Measurements from ENCODE around the gene MARF1. TPM values are rescaled to one million over a fixed set of nuclear protein-coding genes. Genes with fewer than 3 reads are reported as not detected.

Gene MARF1
- total and polyA plus RNA-seq, 2 of the 8 experiments (the other 6 are each of a cell fraction or from before 2014, with no cell fraction given), result 5.6 to 31.4 TPM

- H2BK15ac ChIP-seq (ENCODE audit: low read length), result no peak overlapping the region
- no peak overlapping the region for H2AFZ ChIP-seq (ENCODE audit: low read length)
- no peaks in the 10 kb centered on the region for H3K27me3 ChIP-seq (replicated peaks in 1 of 4; ENCODE audit: control insufficient read depth in 3 of 4, extremely low read depth in 1 of 4, insufficient read depth in 3 of 4, low read length in 3 of 4)
- H2BK5ac ChIP-seq (ENCODE audit: low read depth, low read length), result no peak overlapping the region
- no peak for FAIRE-seq
- H3K56ac ChIP-seq (replicated peaks; ENCODE audit: insufficient read length, low read depth, low read length), result no peak overlapping the region
- no peak overlapping the region for H2BK12ac ChIP-seq (ENCODE audit: low read depth, low read length)
- no peak overlapping the region for H4K91ac ChIP-seq (replicated peaks; ENCODE audit: insufficient read length, low read length)
- H3K23me2 ChIP-seq (ENCODE audit: low read depth, low read length), result no peaks in the 10 kb centered on the region
- peaks cover 0 to 4% of the 10 kb centered on the region in 2 experiments for H4K20me1 ChIP-seq (replicated peaks in 1 of 2; ENCODE audit: control insufficient read depth in 1 of 2, insufficient read depth in 2 of 2, low read length in 2 of 2)
- no peak overlapping the region for H3K4me3 ChIP-seq (ENCODE audit: extremely low read depth in 1 of 4, insufficient read depth in 2 of 4, low read depth in 3 of 4, low read length in 4 of 4)
- H3K4me1 ChIP-seq (replicated peaks in 1 of 4; ENCODE audit: control insufficient read depth in 3 of 4, insufficient read depth in 4 of 4, low read length in 3 of 4), result no peaks in the 10 kb centered on the region
- H3K9me3 ChIP-seq (ENCODE audit: insufficient read depth in 2 of 2, low read depth in 1 of 2, low read length in 1 of 2), result no peaks in the 10 kb centered on the region
- no peak overlapping the region for H3K14ac ChIP-seq (ENCODE audit: insufficient read length)
- POLR2A ChIA-PET (ENCODE audit: partially characterized antibody), result no interaction called here
- H4K5ac ChIP-seq (ENCODE audit: insufficient read length, low read depth, low read length), result no peak overlapping the region
- no peak overlapping the region for H3K18ac ChIP-seq (ENCODE audit: extremely low read depth, low read length)
- H2AK5ac ChIP-seq (ENCODE audit: low read depth, low read length), result no peak overlapping the region
- H3K23ac ChIP-seq (ENCODE audit: insufficient read length), result no peak overlapping the region
- peaks cover 0 to 18% of the 10 kb centered on the region in 2 experiments; a peak in 3 of 4 replicates for H3K79me2 ChIP-seq (ENCODE audit: control insufficient read depth in 1 of 2, insufficient read depth in 2 of 2, low read length in 2 of 2)
- no peak overlapping the region for H2BK20ac ChIP-seq (ENCODE audit: low read length)
- no peaks in the 10 kb centered on the region for H3K79me1 ChIP-seq (ENCODE audit: low read depth, low read length)
- no peak overlapping the region for H4K8ac ChIP-seq (ENCODE audit: extremely low read depth, insufficient read depth, low read length)
- no peak overlapping the region for H2BK120ac ChIP-seq (replicated peaks; ENCODE audit: low read depth, low read length)
- H3K4ac ChIP-seq (replicated peaks; ENCODE audit: insufficient read length, low read depth, low read length), result no peak overlapping the region
- DNase-seq (ENCODE audit: low read depth in 1 of 2, low spot score in 2 of 2), result no peak
- no peak overlapping the region for H3K27ac ChIP-seq (ENCODE audit: low read depth, low read length)
- H3K36me3 ChIP-seq (ENCODE audit: control insufficient read depth in 2 of 4, insufficient read depth in 4 of 4, low read length in 3 of 4), result peaks cover 2 to 55% (median 38%) of the 10 kb centered on the region in 4 experiments
- CTCF ChIA-PET (ENCODE audit: partially characterized antibody), result interaction anchor here (0.9 kb wide), 1 partner anchor 68 kb away, joined by 3 read pairs; no protein-coding TSS in a partner anchor
- H3K9ac ChIP-seq (replicated peaks in 1 of 4; ENCODE audit: extremely low read depth in 1 of 4, low read depth in 3 of 4, low read length in 3 of 4), result no peak overlapping the region; a peak in 1 of 7 replicates
- H3K4me2 ChIP-seq (ENCODE audit: insufficient read depth in 1 of 2, low read depth in 2 of 2, low read length in 2 of 2), result no peak overlapping the region
- no peak for TF ChIP-seq ZNF274 (IDR thresholded peaks at IDR 0.05; ENCODE audit: borderline replicate concordance, extremely low read depth, low read length)
- TF ChIP-seq KDM1A (IDR thresholded peaks at IDR 0.05; ENCODE audit: borderline replicate concordance, low read length), result no peak
- no peak for TF ChIP-seq BCL11A (IDR thresholded peaks at IDR 0.05; ENCODE audit: low read depth in 2 of 2, low read length in 2 of 2)
- no peak for TF ChIP-seq TAF7 (optimal IDR thresholded peaks at IDR 0.05; ENCODE audit: borderline replicate concordance, low read depth, low read length)
- TF ChIP-seq NRF1 (IDR thresholded peaks at IDR 0.05; ENCODE audit: low read depth, low read length), result no peak
- no peak for TF ChIP-seq ATF2 (IDR thresholded peaks at IDR 0.05; ENCODE audit: low read length)
- no peak for TF ChIP-seq HDAC6 (IDR thresholded peaks at IDR 0.05; ENCODE audit: low read depth, low read length)
- no peak for TF ChIP-seq SIX5 (IDR thresholded peaks at IDR 0.05; ENCODE audit: low read depth, low read length)
- no peak for TF ChIP-seq CREB1 (IDR thresholded peaks at IDR 0.05)
- TF ChIP-seq FOSL1 (IDR thresholded peaks at IDR 0.05; ENCODE audit: insufficient read depth, low read depth, low read length), result no peak
- no peak for TF ChIP-seq RNF2 (IDR thresholded peaks at IDR 0.05; ENCODE audit: borderline replicate concordance, low read depth, low read length, missing control alignments, poor library complexity, severe bottlenecking)
Observed at GRCh38 chr16:15636392-15636873, 6.5 kb downstream of the MARF1 start.

All from H1 (cell line).